ENCODE results near the gene CNTNAP2.

CNTNAP2 gene

DNA sequence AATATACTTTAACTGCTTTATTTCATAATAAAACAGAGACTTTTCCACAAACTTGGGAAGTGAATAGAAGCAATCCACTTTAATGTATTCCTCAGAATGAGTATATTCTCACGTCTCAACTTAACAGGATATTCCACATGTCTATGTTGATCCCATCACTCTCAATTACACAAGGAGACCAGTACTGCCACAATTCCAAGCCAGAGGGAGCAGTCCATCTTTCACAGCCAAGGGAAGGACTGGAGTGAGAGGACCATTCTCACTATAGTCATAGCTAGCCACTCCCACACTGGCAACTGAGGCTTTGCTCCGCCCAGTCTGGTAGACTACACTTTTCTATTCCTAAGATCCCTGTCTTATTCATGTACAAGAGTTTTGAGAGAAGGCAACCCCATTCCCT lies 553.9 kb downstream of the CNTNAP2 start:
- Histone ChIP-seq H3K36me3 (ENCODE audit: control insufficient read depth, insufficient read depth, low read length) (no peaks in the 10 kb centered on the region), H3K4me3 (ENCODE audit: insufficient read depth, low read depth, low read length) (no peak overlapping the region), H3K27me3 (ENCODE audit: control insufficient read depth, insufficient read depth, low read length, poor library complexity, severe bottlenecking) (no peaks in the 10 kb centered on the region), H3K9me3 (ENCODE audit: control insufficient read depth, low read length) (no peaks in the 10 kb centered on the region), H3K27ac (ENCODE audit: insufficient read depth, low read depth, low read length, poor library complexity, severe bottlenecking) (no peak overlapping the region), H3K4me1 (ENCODE audit: control insufficient read depth, insufficient read depth, low read length) (no peaks in the 10 kb centered on the region)
- WGBS, 2 experiments: 92 to 94% methylated on average over 2 of the region's 2 CpGs

DNA sequence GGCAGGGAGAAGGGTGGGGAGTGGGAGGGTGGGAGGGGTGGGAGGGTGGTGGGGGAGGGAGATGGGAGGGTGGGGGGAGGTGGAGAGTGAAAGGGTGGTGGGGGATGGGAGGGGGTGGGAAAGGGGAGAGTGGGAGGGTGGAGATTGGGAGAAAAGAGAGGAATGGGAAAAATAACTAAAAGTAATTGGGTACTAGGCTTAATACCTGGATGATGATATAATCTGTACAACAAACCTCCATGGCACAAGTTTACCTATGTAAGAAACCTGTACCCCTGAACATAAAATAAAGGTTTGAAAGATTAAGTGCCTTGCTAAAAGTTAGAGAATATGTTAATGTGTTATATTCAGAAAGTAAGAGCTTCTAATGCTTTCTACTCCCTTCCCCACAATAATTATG lies 564.9 kb downstream of the CNTNAP2 start:
- Histone ChIP-seq H3K9me3 (ENCODE audit: control insufficient read depth, low read length) (no peaks in the 10 kb centered on the region), H3K4me1 (ENCODE audit: control insufficient read depth, insufficient read depth, low read length) (no peaks in the 10 kb centered on the region), H3K27ac (ENCODE audit: insufficient read depth, low read depth, low read length, poor library complexity, severe bottlenecking) (no peak overlapping the region), H3K36me3 (ENCODE audit: control insufficient read depth, insufficient read depth, low read length) (no peaks in the 10 kb centered on the region), H3K4me3 (ENCODE audit: insufficient read depth, low read depth, low read length) (no peak overlapping the region), H3K27me3 (ENCODE audit: control insufficient read depth, insufficient read depth, low read length, poor library complexity, severe bottlenecking) (no peaks in the 10 kb centered on the region)

DNA sequence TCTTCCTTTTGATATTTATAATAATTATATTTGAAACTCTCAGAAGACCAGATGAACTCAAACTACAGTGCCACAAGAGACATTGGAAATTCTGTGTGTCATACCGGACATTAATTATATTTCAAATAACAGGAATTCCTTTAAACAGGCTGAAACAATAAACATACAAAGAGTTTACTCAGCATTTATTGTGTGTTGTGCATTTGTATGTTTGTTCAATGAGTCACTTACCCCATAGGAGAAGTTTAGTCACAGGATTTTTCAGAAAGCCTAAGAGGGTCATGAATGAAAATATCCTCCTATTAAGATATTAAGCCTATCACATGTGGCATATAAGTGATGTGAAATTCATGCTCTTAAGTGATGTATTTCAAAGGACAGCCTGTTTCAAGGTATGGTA lies 566.8 kb downstream of the CNTNAP2 start:
- no peaks in the 10 kb centered on the region for H3K4me1 ChIP-seq (ENCODE audit: control insufficient read depth, insufficient read depth, low read length)
- H3K27me3 ChIP-seq (ENCODE audit: control insufficient read depth, insufficient read depth, low read length, poor library complexity, severe bottlenecking): no peaks in the 10 kb centered on the region
- no peaks in the 10 kb centered on the region for H3K36me3 ChIP-seq (ENCODE audit: control insufficient read depth, insufficient read depth, low read length)
- no peak overlapping the region for H3K4me3 ChIP-seq (ENCODE audit: insufficient read depth, low read depth, low read length)
- H3K27ac ChIP-seq (ENCODE audit: insufficient read depth, low read depth, low read length, poor library complexity, severe bottlenecking): no peak overlapping the region
- 100% methylated on average over 1 of the region's 1 CpG for WGBS, 2 experiments
- no peaks in the 10 kb centered on the region for H3K9me3 ChIP-seq (ENCODE audit: control insufficient read depth, low read length)

DNA sequence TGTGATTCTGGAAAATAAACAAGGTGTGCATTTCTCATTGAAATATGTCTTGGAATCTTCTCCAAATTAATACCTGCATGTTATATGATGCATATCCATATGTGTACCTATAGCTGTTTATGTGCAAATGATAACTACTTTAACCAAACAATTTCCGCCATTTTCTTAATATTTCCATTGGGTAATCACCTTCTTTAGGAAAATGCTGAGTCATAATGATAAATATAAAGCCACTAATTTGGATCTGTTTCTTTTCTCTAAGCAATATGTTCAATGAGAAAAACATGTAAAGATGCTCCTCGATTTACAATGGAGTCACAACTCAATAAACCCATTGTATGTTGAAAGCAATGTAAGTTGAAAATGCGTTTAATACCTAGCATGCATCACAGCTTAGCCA lies 574.4 kb downstream of the CNTNAP2 start:
- H3K27ac ChIP-seq (ENCODE audit: insufficient read depth, low read depth, low read length, poor library complexity, severe bottlenecking): no peak overlapping the region
- H3K36me3 ChIP-seq (ENCODE audit: control insufficient read depth, insufficient read depth, low read length): no peaks in the 10 kb centered on the region
- no peaks in the 10 kb centered on the region for H3K9me3 ChIP-seq (ENCODE audit: control insufficient read depth, low read length)
- WGBS, 2 experiments: 80% methylated on average over 2 of the region's 3 CpGs; no CpG with 5 or more reads in 1 of the 2 experiments
- H3K4me1 ChIP-seq (ENCODE audit: control insufficient read depth, insufficient read depth, low read length): no peaks in the 10 kb centered on the region
- H3K27me3 ChIP-seq (ENCODE audit: control insufficient read depth, insufficient read depth, low read length, poor library complexity, severe bottlenecking): no peaks in the 10 kb centered on the region
- no peak overlapping the region for H3K4me3 ChIP-seq (ENCODE audit: insufficient read depth, low read depth, low read length)

DNA sequence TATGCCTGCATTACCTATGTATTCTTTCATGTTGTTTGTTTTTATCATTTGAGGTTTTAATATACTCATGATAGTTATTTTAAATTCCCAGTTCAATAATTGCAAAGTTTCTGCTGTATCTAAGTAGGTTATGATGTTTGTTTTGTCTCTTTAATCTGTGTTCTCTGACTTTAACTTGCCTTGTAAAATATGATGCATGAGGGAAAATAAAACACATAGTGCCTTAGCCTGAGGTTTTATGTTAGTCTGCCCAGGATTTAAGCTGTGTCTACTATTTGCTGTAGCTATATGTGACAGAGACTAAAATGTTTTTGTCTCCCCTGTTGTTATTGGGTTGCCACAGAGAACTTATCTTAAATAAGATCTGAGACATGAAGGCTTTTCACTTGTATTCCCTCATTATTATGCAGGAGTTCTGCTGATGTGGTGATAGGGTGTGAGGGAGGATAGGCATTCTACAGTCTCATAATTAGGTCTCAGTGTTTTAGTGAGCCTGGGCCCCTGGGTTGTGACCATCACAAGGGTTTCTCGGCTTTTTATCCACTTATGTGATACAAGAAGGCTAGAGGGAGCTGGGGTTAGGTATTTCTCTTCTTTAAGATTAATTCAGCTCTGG lies 582.5 kb downstream of the CNTNAP2 start:
- Histone ChIP-seq H3K4me3 (ENCODE audit: insufficient read depth, low read depth, low read length) (no peak overlapping the region), H3K4me1 (ENCODE audit: control insufficient read depth, insufficient read depth, low read length) (no peaks in the 10 kb centered on the region), H3K27ac (ENCODE audit: insufficient read depth, low read depth, low read length, poor library complexity, severe bottlenecking) (no peak overlapping the region), H3K9me3 (ENCODE audit: control insufficient read depth, low read length) (no peaks in the 10 kb centered on the region), H3K27me3 (ENCODE audit: control insufficient read depth, insufficient read depth, low read length, poor library complexity, severe bottlenecking) (no peaks in the 10 kb centered on the region), H3K36me3 (ENCODE audit: control insufficient read depth, insufficient read depth, low read length) (no peaks in the 10 kb centered on the region)
- 88 to 100% methylated on average over 1 of the region's 1 CpG for WGBS, 2 experiments

DNA sequence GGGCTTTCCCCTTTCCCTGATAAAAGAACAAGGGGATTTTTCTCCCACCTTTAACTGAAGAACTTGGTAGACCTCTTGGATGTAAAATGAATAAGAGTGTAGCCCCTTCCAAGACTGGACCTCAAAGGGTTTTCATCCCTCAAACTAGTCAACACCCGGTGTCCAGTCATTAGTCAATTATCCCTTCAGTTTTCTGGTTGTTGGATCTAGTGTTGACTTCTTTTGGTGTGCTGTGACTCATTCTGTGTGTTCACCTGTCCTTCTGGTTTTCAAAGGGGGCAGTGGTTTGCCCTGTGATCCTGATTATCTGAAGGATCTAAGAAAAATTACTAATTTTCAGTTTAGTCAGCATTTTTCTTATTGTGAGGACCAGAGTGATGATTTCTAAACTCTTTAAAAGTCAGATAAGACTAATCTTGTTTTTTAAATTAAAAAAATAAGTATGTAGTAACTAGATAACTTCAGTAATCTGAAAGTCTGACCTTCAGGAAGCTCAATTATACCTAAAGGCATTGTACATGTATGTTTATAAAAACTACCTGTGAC lies 583.5 kb downstream of the CNTNAP2 start:
- Histone ChIP-seq H3K4me3 (ENCODE audit: insufficient read depth, low read depth, low read length) (no peak overlapping the region), H3K4me1 (ENCODE audit: control insufficient read depth, insufficient read depth, low read length) (no peaks in the 10 kb centered on the region), H3K36me3 (ENCODE audit: control insufficient read depth, insufficient read depth, low read length) (no peaks in the 10 kb centered on the region), H3K9me3 (ENCODE audit: control insufficient read depth, low read length) (no peaks in the 10 kb centered on the region), H3K27me3 (ENCODE audit: control insufficient read depth, insufficient read depth, low read length, poor library complexity, severe bottlenecking) (no peaks in the 10 kb centered on the region), H3K27ac (ENCODE audit: insufficient read depth, low read depth, low read length, poor library complexity, severe bottlenecking) (no peak overlapping the region)
- 93 to 100% methylated on average over 1 of the region's 1 CpG for WGBS, 2 experiments

DNA sequence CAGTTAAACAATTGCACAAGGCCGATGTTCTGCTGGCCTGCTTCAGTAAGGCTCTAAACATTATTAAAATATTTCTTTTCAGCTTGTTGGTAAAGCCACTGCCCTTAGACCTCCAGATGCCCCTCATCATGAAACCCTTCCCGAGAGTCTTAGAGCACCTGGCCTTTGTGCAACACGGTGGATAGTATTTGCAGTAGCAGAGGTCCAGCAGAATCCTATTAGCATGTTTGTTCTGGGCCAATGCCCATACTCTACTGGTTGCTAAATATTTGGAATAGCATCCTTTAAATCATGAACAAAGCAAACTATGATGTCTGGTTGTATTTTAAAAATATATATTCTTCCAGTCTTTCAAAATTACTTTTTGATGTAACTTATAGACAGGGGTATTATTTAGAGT lies 584.6 kb downstream of the CNTNAP2 start:
- Histone ChIP-seq H3K36me3 (ENCODE audit: control insufficient read depth, insufficient read depth, low read length) (no peaks in the 10 kb centered on the region), H3K27me3 (ENCODE audit: control insufficient read depth, insufficient read depth, low read length, poor library complexity, severe bottlenecking) (no peaks in the 10 kb centered on the region), H3K4me1 (ENCODE audit: control insufficient read depth, insufficient read depth, low read length) (no peaks in the 10 kb centered on the region), H3K4me3 (ENCODE audit: insufficient read depth, low read depth, low read length) (no peak overlapping the region), H3K9me3 (ENCODE audit: control insufficient read depth, low read length) (no peaks in the 10 kb centered on the region), H3K27ac (ENCODE audit: insufficient read depth, low read depth, low read length, poor library complexity, severe bottlenecking) (no peak overlapping the region)
- 83 to 89% methylated on average over 3 of the region's 3 CpGs for WGBS, 2 experiments

DNA sequence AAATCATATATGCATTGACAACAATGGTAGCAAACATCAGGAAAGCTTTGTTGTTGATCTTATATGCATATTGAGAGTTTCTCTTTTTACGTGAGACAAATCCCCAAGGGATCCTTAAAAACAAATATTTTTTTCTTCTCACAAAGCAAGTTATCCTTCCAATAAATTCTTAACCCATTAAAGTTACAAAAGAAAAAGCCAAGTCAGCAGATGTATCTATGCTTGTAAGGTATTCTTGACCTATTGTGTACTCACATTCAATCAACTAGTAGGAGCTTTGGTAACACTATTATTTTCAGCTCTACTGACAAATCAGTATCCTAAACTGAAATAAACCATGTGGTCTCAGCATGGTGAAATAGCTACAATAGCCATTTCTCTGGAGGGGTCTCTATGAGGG lies 586.3 kb downstream of the CNTNAP2 start:
- Histone ChIP-seq H3K4me1 (ENCODE audit: control insufficient read depth, insufficient read depth, low read length) (no peaks in the 10 kb centered on the region), H3K4me3 (ENCODE audit: insufficient read depth, low read depth, low read length) (no peak overlapping the region), H3K27me3 (ENCODE audit: control insufficient read depth, insufficient read depth, low read length, poor library complexity, severe bottlenecking) (no peaks in the 10 kb centered on the region), H3K36me3 (ENCODE audit: control insufficient read depth, insufficient read depth, low read length) (no peaks in the 10 kb centered on the region), H3K9me3 (ENCODE audit: control insufficient read depth, low read length) (no peaks in the 10 kb centered on the region), H3K27ac (ENCODE audit: insufficient read depth, low read depth, low read length, poor library complexity, severe bottlenecking) (no peak overlapping the region)
- no CpG with 5 or more reads among the region's 1 CpG for WGBS, 2 experiments

DNA sequence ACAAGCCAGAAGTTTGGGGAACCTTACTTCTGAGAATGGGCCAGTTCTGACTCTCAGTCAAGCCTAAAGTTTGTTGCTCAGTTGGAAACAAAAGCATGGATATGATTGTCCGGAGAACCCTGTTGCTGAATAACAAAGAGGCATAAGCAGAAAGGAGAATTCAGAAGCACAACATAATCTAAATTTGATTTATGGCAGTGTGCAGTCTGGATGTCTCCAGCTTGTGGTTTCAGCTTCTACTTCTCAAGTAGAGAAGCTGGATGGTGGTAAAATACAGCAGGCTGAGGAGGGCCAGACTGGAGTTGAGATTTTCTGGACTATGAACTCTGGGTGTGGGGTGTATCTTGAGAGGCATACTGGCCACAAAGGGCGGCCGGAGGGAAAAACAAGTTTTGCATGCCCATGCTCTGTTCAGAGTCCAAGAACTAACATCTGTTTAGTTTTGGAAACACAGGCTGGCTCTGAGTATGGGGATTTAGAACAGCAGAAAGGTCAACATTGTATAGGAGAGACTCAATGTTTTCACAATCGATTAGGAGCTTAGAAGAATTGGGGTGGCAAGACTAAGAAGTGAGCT lies 592.9 kb downstream of the CNTNAP2 start:
- WGBS, 2 experiments: 95% methylated on average over 4 of the region's 4 CpGs
- no peaks in the 10 kb centered on the region for H3K4me1 ChIP-seq (ENCODE audit: control insufficient read depth, insufficient read depth, low read length)
- H3K27ac ChIP-seq (ENCODE audit: insufficient read depth, low read depth, low read length, poor library complexity, severe bottlenecking): no peak overlapping the region
- no peaks in the 10 kb centered on the region for H3K36me3 ChIP-seq (ENCODE audit: control insufficient read depth, insufficient read depth, low read length)
- H3K9me3 ChIP-seq (ENCODE audit: control insufficient read depth, low read length): no peaks in the 10 kb centered on the region
- H3K27me3 ChIP-seq (ENCODE audit: control insufficient read depth, insufficient read depth, low read length, poor library complexity, severe bottlenecking): no peaks in the 10 kb centered on the region
- H3K4me3 ChIP-seq (ENCODE audit: insufficient read depth, low read depth, low read length): no peak overlapping the region

DNA sequence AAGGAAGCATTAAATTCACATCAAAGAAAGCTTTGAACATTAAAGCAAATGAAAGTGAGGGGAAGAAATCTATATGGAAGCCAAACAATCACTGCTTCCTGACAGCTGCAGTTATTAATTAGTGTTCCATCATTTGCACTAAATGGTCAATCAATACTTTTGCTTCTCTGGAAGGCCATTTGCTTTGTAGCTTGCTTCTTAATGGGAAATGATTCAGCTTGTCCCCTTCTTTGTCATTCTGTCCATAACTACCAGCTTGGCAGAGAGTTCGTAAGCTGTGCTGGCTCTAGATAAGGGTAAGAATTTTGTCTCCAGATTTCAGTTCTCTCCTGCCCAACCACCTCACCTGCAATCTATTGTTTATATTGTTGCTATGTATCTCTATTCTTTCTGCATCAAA lies 596.6 kb downstream of the CNTNAP2 start:
- 92% methylated on average over 1 of the region's 1 CpG; no CpG with 5 or more reads in 1 of the 2 experiments for WGBS, 2 experiments
- Histone ChIP-seq H3K27me3 (ENCODE audit: control insufficient read depth, insufficient read depth, low read length, poor library complexity, severe bottlenecking) (no peaks in the 10 kb centered on the region), H3K4me1 (ENCODE audit: control insufficient read depth, insufficient read depth, low read length) (no peaks in the 10 kb centered on the region), H3K4me3 (ENCODE audit: insufficient read depth, low read depth, low read length) (no peak overlapping the region), H3K27ac (ENCODE audit: insufficient read depth, low read depth, low read length, poor library complexity, severe bottlenecking) (no peak overlapping the region), H3K9me3 (ENCODE audit: control insufficient read depth, low read length) (no peaks in the 10 kb centered on the region), H3K36me3 (ENCODE audit: control insufficient read depth, insufficient read depth, low read length) (no peaks in the 10 kb centered on the region)

Data from ectodermal cell (in vitro differentiated cells).